ENCODE data around the gene MASP1.

MASP1 gene

DNA sequence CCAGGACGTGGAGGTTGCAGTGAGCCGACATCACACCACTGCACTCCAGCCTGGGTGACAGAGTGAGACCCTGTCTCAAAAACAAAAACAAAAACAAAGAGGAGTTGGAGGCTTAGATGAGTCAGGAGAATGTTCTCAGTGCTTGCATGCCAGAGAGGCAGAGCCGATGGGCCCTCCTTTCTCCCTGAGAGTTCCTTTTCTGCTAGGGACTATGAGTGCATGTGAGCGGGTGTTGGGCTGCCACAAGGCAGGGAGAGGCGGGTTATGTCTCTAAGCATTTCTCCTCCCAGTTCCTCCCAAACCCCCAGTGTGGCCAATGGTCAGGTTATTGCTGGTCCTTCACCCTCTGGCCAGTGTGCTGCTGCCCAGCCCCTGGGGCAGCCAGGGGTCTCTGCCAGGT lies 49.1 kb downstream of the MASP1 start:
- TF ChIP-seq EGR1 (IDR thresholded peaks at IDR 0.05) = no peak
- no peak for TF ChIP-seq EP300 (IDR thresholded peaks at IDR 0.05; ENCODE audit: borderline replicate concordance)
- TF ChIP-seq ZBTB7A (IDR thresholded peaks at IDR 0.05; ENCODE audit: low read depth) = no peak
- TF ChIP-seq FOXM1 (IDR thresholded peaks at IDR 0.05; ENCODE audit: borderline replicate concordance, low read depth) = no peak
- TF ChIP-seq TEAD4 (IDR thresholded peaks at IDR 0.05) = no peak
- no peak for TF ChIP-seq TCF12 (IDR thresholded peaks at IDR 0.05; ENCODE audit: low read depth)
- TF ChIP-seq, protein P1, sequence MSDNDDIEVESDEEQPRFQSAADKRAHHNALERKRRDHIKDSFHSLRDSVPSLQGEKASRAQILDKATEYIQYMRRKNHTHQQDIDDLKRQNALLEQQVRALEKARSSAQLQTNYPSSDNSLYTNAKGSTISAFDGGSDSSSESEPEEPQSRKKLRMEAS (IDR thresholded peaks at IDR 0.05) = no peak
- TF ChIP-seq, protein P2, sequence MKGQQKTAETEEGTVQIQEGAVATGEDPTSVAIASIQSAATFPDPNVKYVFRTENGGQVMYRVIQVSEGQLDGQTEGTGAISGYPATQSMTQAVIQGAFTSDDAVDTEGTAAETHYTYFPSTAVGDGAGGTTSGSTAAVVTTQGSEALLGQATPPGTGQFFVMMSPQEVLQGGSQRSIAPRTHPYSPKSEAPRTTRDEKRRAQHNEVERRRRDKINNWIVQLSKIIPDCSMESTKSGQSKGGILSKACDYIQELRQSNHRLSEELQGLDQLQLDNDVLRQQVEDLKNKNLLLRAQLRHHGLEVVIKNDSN (IDR thresholded peaks at IDR 0.05) = no peak
- no peak for TF ChIP-seq NFIC (IDR thresholded peaks at IDR 0.05)
- TF ChIP-seq YY1 (IDR thresholded peaks at IDR 0.05; ENCODE audit: low read depth) = no peak
- no peak for TF ChIP-seq REST (IDR thresholded peaks at IDR 0.05; ENCODE audit: low read depth)
- TF ChIP-seq TAF1 (IDR thresholded peaks at IDR 0.05; ENCODE audit: low read depth) = no peak
- no peak for TF ChIP-seq CEBPB (IDR thresholded peaks at IDR 0.05)
- no peak for TF ChIP-seq RAD21 (IDR thresholded peaks at IDR 0.05; ENCODE audit: low read depth)
- TF ChIP-seq CREB1 (IDR thresholded peaks at IDR 0.05; ENCODE audit: low read depth) = no peak

DNA sequence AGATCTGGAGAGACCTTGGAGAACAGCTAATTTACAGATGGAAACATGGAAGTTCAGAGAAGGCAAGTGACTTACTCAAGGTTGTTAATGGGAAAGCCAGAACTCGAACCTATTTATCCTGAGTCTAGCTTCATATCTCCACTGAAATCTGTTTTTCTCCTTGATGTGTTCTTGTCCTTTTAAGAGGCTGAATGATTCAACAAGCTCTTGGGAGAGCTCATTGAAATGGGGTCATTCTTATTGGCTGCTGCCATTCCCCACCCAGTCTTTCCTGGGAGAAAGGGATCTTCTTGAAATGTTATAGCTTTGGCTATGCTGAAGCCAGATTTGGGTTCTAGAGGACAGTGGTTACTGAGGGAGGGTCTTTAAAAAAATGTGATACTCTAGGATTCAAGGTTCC lies 53.3 kb downstream of the MASP1 start:
- no peak for TF ChIP-seq TEAD4 (IDR thresholded peaks at IDR 0.05)
- TF ChIP-seq NFIC (IDR thresholded peaks at IDR 0.05) = no peak
- no peak for TF ChIP-seq TCF12 (IDR thresholded peaks at IDR 0.05; ENCODE audit: low read depth)
- no peak for TF ChIP-seq ZBTB7A (IDR thresholded peaks at IDR 0.05; ENCODE audit: low read depth)
- no peak for TF ChIP-seq FOXM1 (IDR thresholded peaks at IDR 0.05; ENCODE audit: borderline replicate concordance, low read depth)
- TF ChIP-seq CEBPB (IDR thresholded peaks at IDR 0.05) = no peak
- TF ChIP-seq EGR1 (IDR thresholded peaks at IDR 0.05) = no peak
- no peak for TF ChIP-seq EP300 (IDR thresholded peaks at IDR 0.05; ENCODE audit: borderline replicate concordance)
- TF ChIP-seq RAD21 (IDR thresholded peaks at IDR 0.05; ENCODE audit: low read depth) = no peak
- TF ChIP-seq, protein P1 (IDR thresholded peaks at IDR 0.05) = no peak
- TF ChIP-seq TAF1 (IDR thresholded peaks at IDR 0.05; ENCODE audit: low read depth) = no peak
- TF ChIP-seq CREB1 (IDR thresholded peaks at IDR 0.05; ENCODE audit: low read depth) = no peak
- TF ChIP-seq YY1 (IDR thresholded peaks at IDR 0.05; ENCODE audit: low read depth) = no peak
- TF ChIP-seq, protein P2 (IDR thresholded peaks at IDR 0.05) = no peak

- TF ChIP-seq YY1 (IDR thresholded peaks at IDR 0.05; ENCODE audit: low read depth) (no peak), TEAD4 (IDR thresholded peaks at IDR 0.05) (no peak), TCF12 (IDR thresholded peaks at IDR 0.05; ENCODE audit: low read depth) (no peak), EP300 (IDR thresholded peaks at IDR 0.05; ENCODE audit: borderline replicate concordance) (no peak), REST (IDR thresholded peaks at IDR 0.05; ENCODE audit: low read depth) (no peak), CEBPB (IDR thresholded peaks at IDR 0.05) (no peak)
- TF ChIP-seq, protein P1 (IDR thresholded peaks at IDR 0.05) = no peak
These were observed 53.8 kb downstream of the MASP1 start for GRCh38 chr3:187237741-187238140.

DNA sequence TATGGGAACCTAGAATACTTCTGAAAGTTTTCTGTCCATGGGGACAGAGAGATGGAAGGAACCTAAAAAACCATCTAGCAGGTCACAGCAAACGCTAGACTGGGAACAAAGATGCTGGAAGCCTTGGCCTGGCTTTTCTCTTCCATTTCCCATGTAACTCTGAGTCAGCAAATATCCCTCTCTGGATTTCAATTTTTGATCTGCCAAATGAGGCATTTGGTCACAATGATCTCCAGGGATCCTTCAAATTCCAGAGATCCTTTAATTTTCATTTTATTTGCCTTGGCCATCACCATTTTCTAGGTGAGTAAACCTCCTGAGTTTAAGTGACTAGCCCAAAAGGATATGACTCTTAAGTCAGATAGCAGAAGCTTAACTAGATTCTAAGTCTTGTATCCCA lies 54.6 kb downstream of the MASP1 start:
- TF ChIP-seq, protein P1 (IDR thresholded peaks at IDR 0.05) = no peak
- TF ChIP-seq FOXM1 (IDR thresholded peaks at IDR 0.05; ENCODE audit: borderline replicate concordance, low read depth) = no peak
- TF ChIP-seq RAD21 (IDR thresholded peaks at IDR 0.05; ENCODE audit: low read depth) = no peak
- no peak for TF ChIP-seq CREB1 (IDR thresholded peaks at IDR 0.05; ENCODE audit: low read depth)
- TF ChIP-seq YY1 (IDR thresholded peaks at IDR 0.05; ENCODE audit: low read depth) = no peak
- TF ChIP-seq, protein P2 (IDR thresholded peaks at IDR 0.05) = no peak
- TF ChIP-seq REST (IDR thresholded peaks at IDR 0.05; ENCODE audit: low read depth) = no peak
- TF ChIP-seq TCF12 (IDR thresholded peaks at IDR 0.05; ENCODE audit: low read depth) = no peak
- TF ChIP-seq TEAD4 (IDR thresholded peaks at IDR 0.05) = no peak
- TF ChIP-seq TAF1 (IDR thresholded peaks at IDR 0.05; ENCODE audit: low read depth) = no peak
- TF ChIP-seq ZBTB7A (IDR thresholded peaks at IDR 0.05; ENCODE audit: low read depth) = no peak
- no peak for TF ChIP-seq CEBPB (IDR thresholded peaks at IDR 0.05)
- TF ChIP-seq EP300 (IDR thresholded peaks at IDR 0.05; ENCODE audit: borderline replicate concordance) = no peak
- TF ChIP-seq NFIC (IDR thresholded peaks at IDR 0.05) = no peak
- no peak for TF ChIP-seq EGR1 (IDR thresholded peaks at IDR 0.05)
